H1 (cell line): ENCODE data around the gene NELFB. TPM values are rescaled to one million over a fixed set of nuclear protein-coding genes. Genes with fewer than 3 reads are reported as not detected.

Experiments
- ATF3 ChIP-seq: IDR thresholded peaks from 2 replicates; pipeline ENCODE4 v1.6.1; 2011; ENCODE audit warnings: low read depth, mild to moderate bottlenecking, low read length; ENCODE audit not compliant: insufficient read depth
- CBX5 ChIP-seq: fragments of 300-800, 300-1000 bp; sonication (generic); IDR thresholded peaks from 2 replicates; pipeline ENCODE4 v1.7.1; 2016; ENCODE audit warnings: antibody characterized with exemption, low read length, low read depth
- EP300 ChIP-seq, 2 experiments: IDR thresholded peaks; 1 replicate in 1 of 2; 2 replicates in 1 of 2; pipeline ENCODE4 v1.6.1; 2011 to 2012; ENCODE audit warnings: low read depth in 2 of 2, low read length in 2 of 2, mild to moderate bottlenecking in 2 of 2, borderline replicate concordance in 1 of 2, inconsistent platforms in 1 of 2, moderate library complexity in 1 of 2
- KDM5A ChIP-seq: fragments of 200-600 bp; IDR thresholded peaks from 2 replicates; pipeline ENCODE4 v1.7.1; 2012; ENCODE audit warnings: mild to moderate bottlenecking, low read length, inconsistent platforms, mixed read lengths
- MAFK ChIP-seq: IDR thresholded peaks from 2 replicates; pipeline ENCODE4 v1.6.1; 2012; ENCODE audit warnings: low read depth, mild to moderate bottlenecking, improper control_type of control experiment, low read length
- RXRA ChIP-seq: IDR thresholded peaks from 2 replicates; pipeline ENCODE4 v1.6.1; 2011; ENCODE audit warnings: low read depth, mild to moderate bottlenecking, low read length, moderate library complexity; ENCODE audit not compliant: insufficient read depth
- SIN3A ChIP-seq, 2 experiments: IDR thresholded peaks in 1 of 2; conservative IDR thresholded peaks in 1 of 2; 2 replicates each; pipeline ENCODE4 v1.6.1; 2011 to 2012; ENCODE audit warnings: low read length in 2 of 2, improper control_type of control experiment in 1 of 2, low read depth in 1 of 2, mild to moderate bottlenecking in 1 of 2
- SP4 ChIP-seq: IDR thresholded peaks from 2 replicates; pipeline ENCODE4 v1.6.1; 2012; ENCODE audit warnings: low read length, inconsistent platforms
- TBP ChIP-seq: IDR thresholded peaks from 2 replicates; pipeline ENCODE4 v1.6.1; 2011; ENCODE audit warnings: low read depth, low read length, improper control_type of control experiment
- YY1 ChIP-seq: IDR thresholded peaks from 2 replicates; pipeline ENCODE4 v1.6.1; 2011; ENCODE audit warnings: low read depth, mild to moderate bottlenecking, low read length
- polyA plus RNA-seq, 7 experiments: library from polyadenylated mRNA; depleted of rRNA in 3 of 7; stranded (reverse) in 5 of 7; unstranded in 2 of 7; fragments of >200 nt in 5 of 7; fragments of 200-250 nt in 2 of 7; gene quantifications; 1 replicate in 5 of 7; 2 replicates in 1 of 7; 4 replicates in 1 of 7; pipeline versions ENCODE4 v1.2.1 to v1.2.3, GENCODE V29; 2011 to 2013; ENCODE audit warnings: missing spikeins in 2 of 7, mixed read lengths in 2 of 7
- total RNA-seq: library from RNA; stranded (reverse); fragmentation: NEBNext Ultra II Directional; extraction: Animal tissue kit (Norgen Biotek cat#: 25700); gene quantifications from 2 replicates; pipeline ENCODE4 v1.2.1, GENCODE V29; 2021
- TF ChIP-seq, protein P1 (sequence below): fragments of 300-600 bp; sonication (generic); IDR thresholded peaks from 2 replicates; pipeline ENCODE4 v1.7.1; 2012; ENCODE audit warnings: low read length, moderate library complexity, mild to moderate bottlenecking, inconsistent platforms; ENCODE audit not compliant: insufficient replicate concordance

The NELFB gene
- total and polyA plus RNA-seq, 2 of the 8 experiments (the other 6 are each of a cell fraction or from before 2014, with no cell fraction given) = 57.6 to 78.0 TPM

DNA sequence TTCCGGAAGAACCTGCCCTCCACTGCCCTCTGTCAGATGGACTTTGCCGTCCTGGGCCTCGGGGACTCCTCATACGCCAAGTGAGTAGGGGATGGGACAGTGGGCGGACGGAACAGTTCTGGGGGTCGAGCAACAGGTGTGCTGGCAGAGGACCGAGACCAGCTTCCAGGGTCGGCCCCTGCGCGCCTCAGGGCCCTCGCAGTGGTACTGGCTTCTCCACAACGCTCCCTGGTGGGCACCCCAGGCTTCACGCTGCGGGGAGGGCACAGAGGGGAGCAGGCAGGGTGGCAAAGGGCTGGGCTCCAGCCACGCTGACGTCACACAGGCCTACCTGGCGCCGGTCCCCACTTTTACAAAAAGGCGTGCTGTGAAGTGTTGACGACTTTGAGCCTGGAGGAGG is 42.6 kb upstream of the NELFB start (continued):
- TF ChIP-seq, protein P1, sequence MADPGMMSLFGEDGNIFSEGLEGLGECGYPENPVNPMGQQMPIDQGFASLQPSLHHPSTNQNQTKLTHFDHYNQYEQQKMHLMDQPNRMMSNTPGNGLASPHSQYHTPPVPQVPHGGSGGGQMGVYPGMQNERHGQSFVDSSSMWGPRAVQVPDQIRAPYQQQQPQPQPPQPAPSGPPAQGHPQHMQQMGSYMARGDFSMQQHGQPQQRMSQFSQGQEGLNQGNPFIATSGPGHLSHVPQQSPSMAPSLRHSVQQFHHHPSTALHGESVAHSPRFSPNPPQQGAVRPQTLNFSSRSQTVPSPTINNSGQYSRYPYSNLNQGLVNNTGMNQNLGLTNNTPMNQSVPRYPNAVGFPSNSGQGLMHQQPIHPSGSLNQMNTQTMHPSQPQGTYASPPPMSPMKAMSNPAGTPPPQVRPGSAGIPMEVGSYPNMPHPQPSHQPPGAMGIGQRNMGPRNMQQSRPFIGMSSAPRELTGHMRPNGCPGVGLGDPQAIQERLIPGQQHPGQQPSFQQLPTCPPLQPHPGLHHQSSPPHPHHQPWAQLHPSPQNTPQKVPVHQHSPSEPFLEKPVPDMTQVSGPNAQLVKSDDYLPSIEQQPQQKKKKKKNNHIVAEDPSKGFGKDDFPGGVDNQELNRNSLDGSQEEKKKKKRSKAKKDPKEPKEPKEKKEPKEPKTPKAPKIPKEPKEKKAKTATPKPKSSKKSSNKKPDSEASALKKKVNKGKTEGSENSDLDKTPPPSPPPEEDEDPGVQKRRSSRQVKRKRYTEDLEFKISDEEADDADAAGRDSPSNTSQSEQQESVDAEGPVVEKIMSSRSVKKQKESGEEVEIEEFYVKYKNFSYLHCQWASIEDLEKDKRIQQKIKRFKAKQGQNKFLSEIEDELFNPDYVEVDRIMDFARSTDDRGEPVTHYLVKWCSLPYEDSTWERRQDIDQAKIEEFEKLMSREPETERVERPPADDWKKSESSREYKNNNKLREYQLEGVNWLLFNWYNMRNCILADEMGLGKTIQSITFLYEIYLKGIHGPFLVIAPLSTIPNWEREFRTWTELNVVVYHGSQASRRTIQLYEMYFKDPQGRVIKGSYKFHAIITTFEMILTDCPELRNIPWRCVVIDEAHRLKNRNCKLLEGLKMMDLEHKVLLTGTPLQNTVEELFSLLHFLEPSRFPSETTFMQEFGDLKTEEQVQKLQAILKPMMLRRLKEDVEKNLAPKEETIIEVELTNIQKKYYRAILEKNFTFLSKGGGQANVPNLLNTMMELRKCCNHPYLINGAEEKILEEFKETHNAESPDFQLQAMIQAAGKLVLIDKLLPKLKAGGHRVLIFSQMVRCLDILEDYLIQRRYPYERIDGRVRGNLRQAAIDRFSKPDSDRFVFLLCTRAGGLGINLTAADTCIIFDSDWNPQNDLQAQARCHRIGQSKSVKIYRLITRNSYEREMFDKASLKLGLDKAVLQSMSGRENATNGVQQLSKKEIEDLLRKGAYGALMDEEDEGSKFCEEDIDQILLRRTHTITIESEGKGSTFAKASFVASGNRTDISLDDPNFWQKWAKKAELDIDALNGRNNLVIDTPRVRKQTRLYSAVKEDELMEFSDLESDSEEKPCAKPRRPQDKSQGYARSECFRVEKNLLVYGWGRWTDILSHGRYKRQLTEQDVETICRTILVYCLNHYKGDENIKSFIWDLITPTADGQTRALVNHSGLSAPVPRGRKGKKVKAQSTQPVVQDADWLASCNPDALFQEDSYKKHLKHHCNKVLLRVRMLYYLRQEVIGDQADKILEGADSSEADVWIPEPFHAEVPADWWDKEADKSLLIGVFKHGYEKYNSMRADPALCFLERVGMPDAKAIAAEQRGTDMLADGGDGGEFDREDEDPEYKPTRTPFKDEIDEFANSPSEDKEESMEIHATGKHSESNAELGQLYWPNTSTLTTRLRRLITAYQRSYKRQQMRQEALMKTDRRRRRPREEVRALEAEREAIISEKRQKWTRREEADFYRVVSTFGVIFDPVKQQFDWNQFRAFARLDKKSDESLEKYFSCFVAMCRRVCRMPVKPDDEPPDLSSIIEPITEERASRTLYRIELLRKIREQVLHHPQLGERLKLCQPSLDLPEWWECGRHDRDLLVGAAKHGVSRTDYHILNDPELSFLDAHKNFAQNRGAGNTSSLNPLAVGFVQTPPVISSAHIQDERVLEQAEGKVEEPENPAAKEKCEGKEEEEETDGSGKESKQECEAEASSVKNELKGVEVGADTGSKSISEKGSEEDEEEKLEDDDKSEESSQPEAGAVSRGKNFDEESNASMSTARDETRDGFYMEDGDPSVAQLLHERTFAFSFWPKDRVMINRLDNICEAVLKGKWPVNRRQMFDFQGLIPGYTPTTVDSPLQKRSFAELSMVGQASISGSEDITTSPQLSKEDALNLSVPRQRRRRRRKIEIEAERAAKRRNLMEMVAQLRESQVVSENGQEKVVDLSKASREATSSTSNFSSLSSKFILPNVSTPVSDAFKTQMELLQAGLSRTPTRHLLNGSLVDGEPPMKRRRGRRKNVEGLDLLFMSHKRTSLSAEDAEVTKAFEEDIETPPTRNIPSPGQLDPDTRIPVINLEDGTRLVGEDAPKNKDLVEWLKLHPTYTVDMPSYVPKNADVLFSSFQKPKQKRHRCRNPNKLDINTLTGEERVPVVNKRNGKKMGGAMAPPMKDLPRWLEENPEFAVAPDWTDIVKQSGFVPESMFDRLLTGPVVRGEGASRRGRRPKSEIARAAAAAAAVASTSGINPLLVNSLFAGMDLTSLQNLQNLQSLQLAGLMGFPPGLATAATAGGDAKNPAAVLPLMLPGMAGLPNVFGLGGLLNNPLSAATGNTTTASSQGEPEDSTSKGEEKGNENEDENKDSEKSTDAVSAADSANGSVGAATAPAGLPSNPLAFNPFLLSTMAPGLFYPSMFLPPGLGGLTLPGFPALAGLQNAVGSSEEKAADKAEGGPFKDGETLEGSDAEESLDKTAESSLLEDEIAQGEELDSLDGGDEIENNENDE = no peak
- TF ChIP-seq SP4 (no peak), TBP (no peak), YY1 (no peak), CBX5 (no peak), ATF3 (no peak), KDM5A (no peak), SIN3A (conservative IDR thresholded peaks at IDR 0.05 in 1 of 2, IDR thresholded peaks at IDR 0.05 in 1 of 2; ENCODE audit: low read depth in 1 of 2, low read length in 2 of 2) (no peak), RXRA (no peak), EP300 (IDR thresholded peaks at IDR 0.05; ENCODE audit: borderline replicate concordance in 1 of 2, low read depth in 2 of 2, low read length in 2 of 2) (no peak), MAFK (no peak)
